NB4 (cell line): ENCODE data around the gene ZG16.

Experiments
- MYC ChIP-seq: IDR thresholded peaks from 2 replicates; pipeline ENCODE4 v1.6.1; 2011; ENCODE audit warnings: low read depth, low read length
- POLR2A ChIP-seq: IDR thresholded peaks from 2 replicates; pipeline ENCODE4 v1.6.1; 2011; ENCODE audit warnings: mild to moderate bottlenecking; ENCODE audit not compliant: insufficient read length; ENCODE audit errors: extremely low read depth
- TF ChIP-seq, protein P1 (sequence below): IDR thresholded peaks from one replicate; pipeline ENCODE4 v1.5.1; 2012; ENCODE audit warnings: low read depth, low read length

DNA sequence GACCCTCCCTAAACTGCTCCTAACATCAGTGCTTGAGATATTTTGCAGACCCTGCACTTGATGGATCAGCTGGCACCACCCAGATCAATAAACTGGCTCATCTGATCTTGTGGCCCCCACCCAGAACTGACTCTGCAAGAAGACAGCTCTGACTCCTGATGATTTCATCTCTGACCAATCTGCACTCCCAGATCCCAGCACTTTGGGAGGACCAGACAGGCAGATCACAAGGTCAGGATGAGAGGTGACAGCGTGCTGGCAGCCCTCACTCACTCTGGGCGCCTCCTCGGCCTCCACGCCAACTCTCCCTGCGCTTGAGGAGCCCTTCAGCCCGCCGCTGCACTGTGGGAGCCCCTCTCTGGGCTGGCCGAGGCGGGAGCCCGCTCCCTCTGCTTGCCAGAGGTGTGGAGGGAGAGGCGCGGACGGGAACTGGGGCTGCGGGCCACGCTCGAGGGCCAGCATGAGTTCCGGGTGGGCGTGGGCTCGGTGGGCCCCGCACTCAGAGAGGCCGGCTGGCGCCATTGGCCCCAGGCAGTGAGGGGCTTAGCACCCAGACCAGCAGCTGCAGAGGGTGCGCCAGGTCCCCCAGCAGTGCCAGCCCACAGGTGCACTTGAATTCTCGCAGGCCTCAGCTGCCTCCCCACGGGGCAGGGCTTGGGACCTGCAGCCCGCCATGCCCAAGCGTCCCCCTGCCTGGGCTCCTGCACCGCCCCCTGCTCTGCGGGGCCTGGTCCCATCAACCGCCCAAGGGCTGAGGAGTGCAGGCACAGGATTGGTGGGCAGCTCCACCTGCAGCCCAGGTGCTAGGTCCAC is 29.9 kb upstream of the ZG16 start:
- TF ChIP-seq, protein P1, sequence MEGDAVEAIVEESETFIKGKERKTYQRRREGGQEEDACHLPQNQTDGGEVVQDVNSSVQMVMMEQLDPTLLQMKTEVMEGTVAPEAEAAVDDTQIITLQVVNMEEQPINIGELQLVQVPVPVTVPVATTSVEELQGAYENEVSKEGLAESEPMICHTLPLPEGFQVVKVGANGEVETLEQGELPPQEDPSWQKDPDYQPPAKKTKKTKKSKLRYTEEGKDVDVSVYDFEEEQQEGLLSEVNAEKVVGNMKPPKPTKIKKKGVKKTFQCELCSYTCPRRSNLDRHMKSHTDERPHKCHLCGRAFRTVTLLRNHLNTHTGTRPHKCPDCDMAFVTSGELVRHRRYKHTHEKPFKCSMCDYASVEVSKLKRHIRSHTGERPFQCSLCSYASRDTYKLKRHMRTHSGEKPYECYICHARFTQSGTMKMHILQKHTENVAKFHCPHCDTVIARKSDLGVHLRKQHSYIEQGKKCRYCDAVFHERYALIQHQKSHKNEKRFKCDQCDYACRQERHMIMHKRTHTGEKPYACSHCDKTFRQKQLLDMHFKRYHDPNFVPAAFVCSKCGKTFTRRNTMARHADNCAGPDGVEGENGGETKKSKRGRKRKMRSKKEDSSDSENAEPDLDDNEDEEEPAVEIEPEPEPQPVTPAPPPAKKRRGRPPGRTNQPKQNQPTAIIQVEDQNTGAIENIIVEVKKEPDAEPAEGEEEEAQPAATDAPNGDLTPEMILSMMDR: no peak
- TF ChIP-seq POLR2A (no peak), MYC (no peak)
